AG04450 (cell line): ENCODE data around the gene EIF2D. TPM values are rescaled to one million over a fixed set of nuclear protein-coding genes. Genes with fewer than 3 reads are reported as not detected.

Source experiments
- CTCF ChIA-PET: fragments of 300-600, 350-600 bp; formaldehyde crosslinking; extraction: SDS; loops from one replicate; lab custom pipeline; 2022; ENCODE audit warnings: antibody characterized with exemption, inconsistent platforms; lab: Charles Lee
- POLR2A ChIA-PET: fragments of 350-600 bp; formaldehyde crosslinking; extraction: SDS; loops from one replicate; lab custom pipeline; 2021; ENCODE audit warnings: antibody characterized with exemption, inconsistent platforms; lab: Yijun Ruan, JAX
- DNase-seq: peaks from one replicate; pipeline ENCODE4 v3.0.0-alpha.2; 2011; ENCODE audit warnings: low read depth, low spot score
- H3K27ac ChIP-seq: one replicate; pipeline ENCODE4 v1.5.1; 2012; ENCODE audit warnings: low read depth, low read length, control low read depth
- H3K27me3 ChIP-seq: one replicate; pipeline ENCODE4 v1.6.0; 2012; ENCODE audit warnings: low read length; ENCODE audit not compliant: control insufficient read depth, insufficient read depth
- H3K4me3 ChIP-seq: 2 replicates; pipeline ENCODE4 v1.5.1; 2011; ENCODE audit warnings: mild to moderate bottlenecking, low read depth, low read length, control low read depth
- H3K9me3 ChIP-seq: 2 replicates; pipeline ENCODE4 v1.5.1; 2012; ENCODE audit warnings: low read length; ENCODE audit not compliant: control insufficient read depth, insufficient read depth
- polyA plus RNA-seq: library from polyadenylated mRNA; depleted of rRNA; stranded (reverse); fragments of >200 nt; gene quantifications from 2 replicates; pipeline ENCODE4 v1.2.3, GENCODE V29; 2011
- TF ChIP-seq, protein P1 (sequence below): IDR thresholded peaks from 2 replicates; pipeline ENCODE4 v1.5.1; 2011; ENCODE audit warnings: low read depth, low read length, control low read depth, inconsistent platforms

The EIF2D gene
- polyA plus RNA-seq, 1 experiment: 74.0 TPM

DNA sequence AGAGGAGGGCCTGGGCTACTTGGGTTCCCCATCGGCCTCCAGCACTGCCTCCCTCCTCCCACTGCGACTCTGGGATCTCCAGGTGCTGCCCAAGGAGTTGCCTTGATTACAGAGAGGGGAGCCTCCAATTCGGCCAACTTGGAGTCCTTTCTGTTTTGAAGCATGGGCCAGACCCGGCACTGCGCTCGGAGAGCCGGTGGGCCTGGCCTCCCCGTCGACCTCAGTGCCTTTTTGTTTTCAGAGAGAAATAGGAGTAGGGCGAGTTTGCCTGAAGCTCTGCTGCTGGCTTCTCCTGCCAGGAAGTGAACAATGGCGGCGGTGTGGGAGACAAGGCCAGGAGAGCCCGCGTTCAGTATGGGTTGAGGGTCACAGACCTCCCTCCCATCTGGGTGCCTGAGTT is 24.4 kb downstream of the EIF2D start:
- CTCF ChIA-PET: interaction anchor here (0.6 to 3.0 kb wide), 7 partner anchors 24 to 109 kb away, joined by 3 to 16 read pairs (median 5); partner anchors contain the start of gene EIF2D
- H3K9me3 ChIP-seq: no peaks in the 10 kb centered on the region
- no peak for DNase-seq
- no peaks in the 10 kb centered on the region for H3K27me3 ChIP-seq
- TF ChIP-seq, protein P1, sequence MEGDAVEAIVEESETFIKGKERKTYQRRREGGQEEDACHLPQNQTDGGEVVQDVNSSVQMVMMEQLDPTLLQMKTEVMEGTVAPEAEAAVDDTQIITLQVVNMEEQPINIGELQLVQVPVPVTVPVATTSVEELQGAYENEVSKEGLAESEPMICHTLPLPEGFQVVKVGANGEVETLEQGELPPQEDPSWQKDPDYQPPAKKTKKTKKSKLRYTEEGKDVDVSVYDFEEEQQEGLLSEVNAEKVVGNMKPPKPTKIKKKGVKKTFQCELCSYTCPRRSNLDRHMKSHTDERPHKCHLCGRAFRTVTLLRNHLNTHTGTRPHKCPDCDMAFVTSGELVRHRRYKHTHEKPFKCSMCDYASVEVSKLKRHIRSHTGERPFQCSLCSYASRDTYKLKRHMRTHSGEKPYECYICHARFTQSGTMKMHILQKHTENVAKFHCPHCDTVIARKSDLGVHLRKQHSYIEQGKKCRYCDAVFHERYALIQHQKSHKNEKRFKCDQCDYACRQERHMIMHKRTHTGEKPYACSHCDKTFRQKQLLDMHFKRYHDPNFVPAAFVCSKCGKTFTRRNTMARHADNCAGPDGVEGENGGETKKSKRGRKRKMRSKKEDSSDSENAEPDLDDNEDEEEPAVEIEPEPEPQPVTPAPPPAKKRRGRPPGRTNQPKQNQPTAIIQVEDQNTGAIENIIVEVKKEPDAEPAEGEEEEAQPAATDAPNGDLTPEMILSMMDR: no peak
- H3K27ac ChIP-seq: no peak overlapping the region
- H3K4me3 ChIP-seq: no peak overlapping the region
- POLR2A ChIA-PET: interaction anchor here (0.7 kb wide), 1 partner anchor 56 kb away, joined by 4 read pairs; no protein-coding TSS in a partner anchor

- Histone ChIP-seq H3K9me3 (no peaks in the 10 kb centered on the region), H3K27me3 (no peaks in the 10 kb centered on the region), H3K27ac (no peak overlapping the region), H3K4me3 (no peak overlapping the region)
- TF ChIP-seq, protein P1: no peak
- DNase-seq: no peak
- POLR2A ChIA-PET: no interaction called here
- CTCF ChIA-PET: interaction anchor here (1.2 to 4.5 kb wide), 12 partner anchors 25 to 124 kb away, joined by 3 to 86 read pairs (median 6); partner anchors contain the start of genes EIF2D and RASSF5
Measured at GRCh38 chr1:206586501-206587445, 25.5 kb downstream of the EIF2D start.

GRCh38 chr1:206584683-206585082 is 27.6 kb downstream of the EIF2D start:
- ChIA-PET CTCF (interaction anchor here (0.9 to 4.5 kb wide), 15 partner anchors 11 to 398 kb away, joined by 3 to 86 read pairs (median 12); partner anchors contain the start of genes IKBKE and RASSF5), POLR2A (no interaction called here)
- no peak for DNase-seq
- TF ChIP-seq, protein P1: no peak
- H3K27me3 ChIP-seq: no peaks in the 10 kb centered on the region
- no peak overlapping the region for H3K27ac ChIP-seq
- H3K4me3 ChIP-seq: no peak overlapping the region
- H3K9me3 ChIP-seq: no peaks in the 10 kb centered on the region

DNA sequence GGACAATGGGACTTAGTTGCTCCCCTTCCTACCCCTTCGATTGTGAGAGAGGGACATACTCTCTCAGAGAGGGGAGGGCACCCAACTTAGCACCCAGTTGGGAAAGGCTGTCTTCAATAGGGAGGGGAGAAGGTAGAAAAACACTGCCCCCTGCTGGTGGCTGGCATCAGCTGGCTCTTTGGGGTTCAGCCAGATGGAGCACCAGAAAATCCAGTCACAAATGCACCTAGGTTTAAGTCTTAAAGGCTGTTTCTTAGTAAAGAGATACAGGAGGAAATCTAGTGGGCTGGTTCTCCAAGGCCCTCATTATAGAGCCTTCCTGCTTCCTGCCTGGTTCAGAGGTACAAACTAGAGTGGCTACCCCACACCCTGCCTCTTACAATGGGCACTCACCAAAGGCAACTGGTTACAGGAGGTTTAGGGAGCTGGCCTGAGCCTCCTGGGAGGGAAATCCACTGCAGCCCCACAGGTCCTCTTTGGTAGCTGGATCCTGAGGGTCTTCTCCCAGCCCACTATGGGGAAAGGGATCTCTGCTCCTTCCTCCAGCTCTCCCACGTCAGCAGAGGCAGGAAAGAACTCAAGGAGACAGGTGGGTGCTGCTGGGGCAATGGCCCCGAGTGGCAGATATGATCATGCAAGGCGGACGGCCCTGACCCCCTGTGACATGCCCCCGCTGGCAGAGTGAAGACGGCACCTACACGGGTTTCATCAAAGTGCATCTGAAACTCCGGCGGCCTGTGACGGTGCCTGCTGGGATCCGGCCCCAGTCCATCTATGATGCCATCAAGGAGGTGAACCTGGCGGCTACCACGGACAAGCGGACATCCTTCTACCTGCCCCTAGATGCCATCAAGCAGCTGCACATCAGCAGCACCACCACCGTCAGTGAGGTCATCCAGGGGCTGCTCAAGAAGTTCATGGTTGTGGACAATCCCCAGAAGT is 28.3 kb downstream of the EIF2D start:
- TF ChIP-seq, protein P1: peak; percentile 96
- H3K4me3 ChIP-seq: no peak overlapping the region
- DNase-seq: peak; percentile 29
- ChIA-PET CTCF (interaction anchor here (0.6 to 4.5 kb wide), 25 partner anchors 9 to 399 kb away, joined by 3 to 86 read pairs (median 5); partner anchors contain the start of genes EIF2D, IKBKE and RASSF5), POLR2A (no interaction called here)
- H3K27me3 ChIP-seq: no peaks in the 10 kb centered on the region
- H3K9me3 ChIP-seq: no peaks in the 10 kb centered on the region
- no peak overlapping the region for H3K27ac ChIP-seq
